HG03378 (cell line): ENCODE results near the gene WNT1.

Experiments
- ATAC-seq: cut with Tn5 transposase; IDR thresholded peaks from one replicate; pipeline ENCODE4 v1.9.1; 2021; ENCODE audit warnings: mild to moderate bottlenecking, moderate library complexity; ENCODE audit not compliant: unreplicated experiment

Gene WNT1

DNA sequence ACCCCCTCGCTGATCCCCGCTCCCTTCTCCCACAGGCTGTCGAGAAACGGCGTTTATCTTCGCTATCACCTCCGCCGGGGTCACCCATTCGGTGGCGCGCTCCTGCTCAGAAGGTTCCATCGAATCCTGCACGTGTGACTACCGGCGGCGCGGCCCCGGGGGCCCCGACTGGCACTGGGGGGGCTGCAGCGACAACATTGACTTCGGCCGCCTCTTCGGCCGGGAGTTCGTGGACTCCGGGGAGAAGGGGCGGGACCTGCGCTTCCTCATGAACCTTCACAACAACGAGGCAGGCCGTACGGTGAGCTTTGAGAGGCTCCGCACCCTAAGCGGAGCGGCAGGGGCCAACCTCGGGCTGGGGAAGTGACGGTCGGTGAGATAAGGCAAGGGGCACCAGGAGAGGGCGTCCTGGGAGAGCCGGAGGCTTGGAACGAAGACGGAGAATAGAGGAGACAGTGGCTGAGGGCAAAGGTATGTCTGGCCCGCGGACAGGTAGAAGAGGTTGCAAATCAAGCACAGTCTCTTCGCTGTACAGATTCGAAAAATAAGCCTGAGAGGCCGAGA lies 2.3 kb downstream of the WNT1 start:
- no peak for ATAC-seq

GRCh38 chr12:48980953-48981756 lies 3.0 kb downstream of the WNT1 start:
- no peak for ATAC-seq

DNA sequence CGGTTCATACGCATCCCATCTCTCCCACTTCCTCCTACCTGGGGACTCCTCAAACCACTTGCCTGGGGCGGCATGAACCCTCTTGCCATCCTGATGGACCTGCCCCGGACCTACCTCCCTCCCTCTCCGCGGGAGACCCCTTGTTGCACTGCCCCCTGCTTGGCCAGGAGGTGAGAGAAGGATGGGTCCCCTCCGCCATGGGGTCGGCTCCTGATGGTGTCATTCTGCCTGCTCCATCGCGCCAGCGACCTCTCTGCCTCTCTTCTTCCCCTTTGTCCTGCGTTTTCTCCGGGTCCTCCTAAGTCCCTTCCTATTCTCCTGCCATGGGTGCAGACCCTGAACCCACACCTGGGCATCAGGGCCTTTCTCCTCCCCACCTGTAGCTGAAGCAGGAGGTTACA lies 3.6 kb downstream of the WNT1 start:
- ATAC-seq: no peak

DNA sequence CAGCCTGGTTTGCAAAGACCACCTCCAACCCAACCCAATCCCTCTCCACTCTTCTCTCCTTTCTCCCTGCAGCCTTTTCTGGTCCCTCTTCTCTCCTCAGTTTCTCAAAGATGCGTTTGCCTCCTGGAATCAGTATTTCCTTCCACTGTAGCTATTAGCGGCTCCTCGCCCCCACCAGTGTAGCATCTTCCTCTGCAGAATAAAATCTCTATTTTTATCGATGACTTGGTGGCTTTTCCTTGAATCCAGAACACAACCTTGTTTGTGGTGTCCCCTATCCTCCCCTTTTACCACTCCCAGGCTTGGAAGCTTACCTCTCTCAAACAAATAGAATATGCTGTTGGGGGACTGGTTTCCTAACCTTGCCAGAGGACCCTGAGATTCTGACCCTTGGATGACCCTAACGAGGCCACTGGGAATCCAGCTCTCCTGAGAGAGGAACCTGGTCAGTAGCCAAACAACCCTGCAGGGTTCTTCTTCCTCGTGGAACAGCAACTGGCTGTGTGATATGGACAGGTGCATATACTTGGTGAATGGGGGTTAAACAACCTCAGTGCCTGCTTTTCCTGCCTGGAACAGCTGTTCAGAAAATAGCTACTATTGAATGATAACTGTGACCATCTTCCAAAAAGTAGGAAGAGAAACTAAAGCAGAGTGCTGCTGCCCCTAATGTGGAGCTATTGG lies 4.4 kb downstream of the WNT1 start:
- ATAC-seq: no peak

DNA sequence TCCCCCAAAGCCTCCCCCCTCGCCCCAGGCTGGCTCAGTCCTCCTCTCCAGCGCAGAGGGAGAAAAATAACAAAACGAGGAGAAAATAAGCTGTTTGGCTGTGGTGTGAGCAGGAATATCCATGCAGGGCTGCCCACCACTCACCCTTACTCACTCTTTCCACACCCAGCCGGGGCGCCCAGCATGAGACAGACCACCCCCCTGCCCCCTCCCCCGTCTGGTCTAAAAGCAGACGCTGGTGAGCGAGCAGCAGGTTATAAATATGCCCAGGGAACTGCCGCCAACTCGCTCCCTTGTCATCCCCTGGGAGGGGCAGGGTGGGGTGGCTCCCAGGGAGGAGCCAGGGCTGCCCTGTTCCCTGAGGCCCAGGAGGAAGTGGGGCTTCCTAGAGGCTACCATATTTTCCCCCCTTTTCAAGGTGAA lies 7.4 kb downstream of the WNT1 start:
- ATAC-seq: no peak

DNA sequence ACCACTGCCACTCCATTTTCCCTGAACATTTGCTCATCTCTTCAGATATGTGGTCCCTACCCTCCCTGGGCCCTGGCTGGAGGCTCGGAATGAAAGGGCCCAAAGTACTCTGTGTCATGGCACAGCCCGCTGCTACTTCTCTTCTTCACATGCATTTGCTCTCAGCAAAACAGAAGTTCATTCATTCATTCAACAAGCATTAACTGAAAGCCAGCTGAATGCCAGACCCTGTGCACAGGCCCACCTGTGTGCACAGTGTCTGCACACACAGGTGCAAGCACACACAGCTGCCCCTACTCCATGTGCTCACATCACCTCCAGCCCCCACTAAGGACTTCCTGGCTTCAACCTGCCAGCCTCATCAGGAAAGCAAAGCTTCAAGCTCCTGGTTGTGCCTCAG lies 7.8 kb downstream of the WNT1 start:
- no peak for ATAC-seq

DNA sequence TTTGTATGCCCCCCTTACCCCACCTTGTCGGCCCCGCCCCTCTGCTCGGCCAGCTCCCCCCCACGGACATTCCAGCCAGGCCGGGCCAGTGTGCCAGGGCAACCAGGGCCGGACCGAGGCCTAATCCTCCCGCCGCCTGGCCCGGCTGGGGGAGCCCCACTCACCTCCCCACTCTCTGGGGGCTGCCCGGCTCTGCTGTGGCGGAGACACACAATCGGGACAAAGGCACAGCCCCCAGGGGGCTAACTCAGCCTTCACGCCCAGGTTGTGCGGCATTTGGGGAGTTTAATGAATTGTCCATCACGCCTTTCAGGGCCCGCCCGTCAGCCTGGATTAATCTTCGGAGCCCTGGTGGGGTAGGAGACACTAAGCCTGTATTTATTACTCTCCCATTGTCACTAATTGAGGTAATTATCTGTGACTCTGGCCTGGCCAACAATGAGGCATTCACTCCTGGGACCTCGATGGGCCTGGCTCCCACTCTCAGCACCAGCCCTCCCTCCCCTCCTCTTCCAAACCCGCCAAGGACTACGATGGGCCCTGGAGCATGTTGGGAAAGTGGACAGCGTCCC lies 8.7 kb downstream of the WNT1 start:
- no peak for ATAC-seq

DNA sequence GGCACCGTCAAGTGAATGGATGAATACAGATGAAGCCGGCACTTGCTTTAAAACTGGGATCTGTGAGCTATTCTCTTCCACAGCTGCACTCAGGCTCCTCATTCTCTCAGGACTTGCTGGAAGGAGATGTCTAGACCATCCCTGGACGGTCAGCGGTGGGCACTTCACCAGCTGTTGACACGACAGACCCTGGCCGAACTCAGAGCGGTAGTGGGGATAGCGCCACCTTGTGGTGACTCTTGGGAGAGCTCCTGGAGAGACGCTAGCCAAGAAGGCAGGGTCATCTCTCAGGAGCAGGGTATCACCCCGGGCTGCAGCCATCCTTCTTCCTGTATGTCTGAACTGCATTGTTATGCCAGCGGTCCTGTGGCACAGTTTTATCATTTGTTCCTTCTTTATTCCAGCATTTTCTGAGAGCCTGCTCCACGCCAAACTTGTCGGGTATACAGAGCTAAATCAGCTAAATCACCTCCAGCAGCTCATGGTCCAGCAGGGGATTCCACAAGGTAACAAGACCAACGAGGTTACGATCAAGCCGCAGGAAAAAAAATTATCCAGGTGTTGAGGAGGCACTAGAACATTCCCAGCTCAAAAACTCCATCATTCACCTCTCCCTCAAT lies 10.0 kb downstream of the WNT1 start:
- ATAC-seq: no peak

DNA sequence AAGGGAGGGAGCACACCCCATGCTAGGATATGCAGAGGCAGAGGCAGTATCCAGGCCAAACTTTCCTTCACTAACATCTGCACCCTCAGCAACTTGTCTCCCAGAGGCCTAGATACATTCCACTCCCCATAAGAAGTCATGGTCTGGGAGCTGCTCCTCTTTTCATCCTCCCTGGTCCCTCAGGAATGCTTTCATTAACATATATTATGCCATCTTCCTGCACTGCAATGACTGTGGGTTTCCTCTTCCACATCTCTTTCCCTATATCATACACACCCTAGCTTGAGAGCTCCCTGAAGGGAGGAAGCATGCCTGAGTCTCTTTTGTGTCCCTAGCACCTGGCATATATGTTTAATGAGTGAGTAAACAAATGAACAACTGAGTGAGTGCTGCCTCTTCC lies 12.4 kb downstream of the WNT1 start:
- ATAC-seq: no peak

- ATAC-seq: no peak
Measured at GRCh38 chr12:48991247-48992050, 13.3 kb downstream of the WNT1 start.

DNA sequence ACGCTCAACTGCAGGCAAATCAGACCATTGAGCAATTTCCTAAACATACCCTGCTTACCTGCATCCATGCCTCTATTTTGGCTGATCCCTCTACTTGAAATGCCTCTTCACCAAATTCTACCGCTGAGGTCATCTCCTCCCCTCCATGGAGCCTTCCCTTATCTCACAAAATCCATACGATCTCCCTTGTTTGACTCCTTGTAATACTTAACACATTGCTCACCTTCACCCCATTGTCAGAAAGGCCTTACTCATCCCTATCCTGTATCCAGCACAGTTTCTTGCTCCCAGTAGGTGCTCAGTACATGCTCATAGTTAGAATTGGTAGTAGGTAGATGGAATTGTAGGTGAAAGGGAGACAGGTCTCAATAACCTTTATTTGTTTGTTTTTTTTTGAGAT lies 15.7 kb downstream of the WNT1 start:
- ATAC-seq: no peak

GRCh38 chr12:48994224-48995085 lies 16.3 kb downstream of the WNT1 start:
- no peak for ATAC-seq

- ATAC-seq: no peak
Measured at GRCh38 chr12:48995086-48995879, 17.2 kb downstream of the WNT1 start.

- no peak for ATAC-seq
Measured at GRCh38 chr12:48996794-48997718, 18.9 kb downstream of the WNT1 start.

DNA sequence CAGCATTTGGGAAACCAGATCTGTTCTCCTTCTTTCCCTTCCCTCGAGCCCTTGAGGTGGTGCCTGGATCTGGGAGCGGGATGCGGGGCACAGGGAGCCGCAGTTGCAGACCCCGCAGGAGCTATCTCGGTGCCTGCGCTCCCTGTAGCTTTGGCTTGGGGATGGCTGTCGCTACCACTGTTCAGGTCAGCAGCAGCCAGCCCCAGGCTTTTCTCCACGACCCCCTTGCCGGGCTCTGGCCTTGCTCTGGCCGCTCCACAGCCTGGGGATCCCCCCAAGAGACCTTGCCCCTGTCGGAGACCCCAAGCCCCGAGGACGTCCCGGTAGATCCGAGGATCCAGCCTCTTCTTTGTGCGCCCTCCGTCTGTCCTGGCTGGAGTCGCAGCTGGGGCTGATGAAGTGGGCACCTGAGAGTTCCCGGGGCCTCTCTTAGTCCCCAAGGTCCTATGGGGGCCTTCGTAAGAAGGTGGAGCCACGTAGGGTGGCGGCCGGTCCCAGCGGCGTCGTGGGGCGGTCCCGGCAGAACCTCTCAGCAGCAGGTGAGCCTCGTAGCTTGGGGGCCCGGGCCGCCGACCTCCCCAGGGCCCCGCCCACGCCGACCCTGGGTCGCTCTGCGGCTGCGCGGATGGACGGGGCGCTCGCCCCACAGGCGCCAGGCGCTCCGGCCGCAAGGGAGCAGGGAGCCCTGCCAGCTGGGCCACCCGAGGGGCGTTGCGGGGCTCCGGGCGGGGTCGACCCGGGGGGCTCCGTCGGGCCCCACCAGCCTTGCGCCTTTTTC lies 19.8 kb downstream of the WNT1 start:
- no peak for ATAC-seq

GRCh38 chr12:48998497-48999353 lies 20.6 kb downstream of the WNT1 start:
- no peak for ATAC-seq
